ENCODE measurements around the gene HK1.

HK1 gene

GRCh38 chr10:69377191-69377590, 98.9 kb downstream of the HK1 start:
- no peak for DNase-seq (ENCODE audit: low spot score)

- DNase-seq (ENCODE audit: low spot score): no peak
These were observed 99.6 kb downstream of the HK1 start for GRCh38 chr10:69377933-69378332.

- DNase-seq (ENCODE audit: low spot score): no peak
These were observed 101.5 kb downstream of the HK1 start for GRCh38 chr10:69379800-69380199.

DNA sequence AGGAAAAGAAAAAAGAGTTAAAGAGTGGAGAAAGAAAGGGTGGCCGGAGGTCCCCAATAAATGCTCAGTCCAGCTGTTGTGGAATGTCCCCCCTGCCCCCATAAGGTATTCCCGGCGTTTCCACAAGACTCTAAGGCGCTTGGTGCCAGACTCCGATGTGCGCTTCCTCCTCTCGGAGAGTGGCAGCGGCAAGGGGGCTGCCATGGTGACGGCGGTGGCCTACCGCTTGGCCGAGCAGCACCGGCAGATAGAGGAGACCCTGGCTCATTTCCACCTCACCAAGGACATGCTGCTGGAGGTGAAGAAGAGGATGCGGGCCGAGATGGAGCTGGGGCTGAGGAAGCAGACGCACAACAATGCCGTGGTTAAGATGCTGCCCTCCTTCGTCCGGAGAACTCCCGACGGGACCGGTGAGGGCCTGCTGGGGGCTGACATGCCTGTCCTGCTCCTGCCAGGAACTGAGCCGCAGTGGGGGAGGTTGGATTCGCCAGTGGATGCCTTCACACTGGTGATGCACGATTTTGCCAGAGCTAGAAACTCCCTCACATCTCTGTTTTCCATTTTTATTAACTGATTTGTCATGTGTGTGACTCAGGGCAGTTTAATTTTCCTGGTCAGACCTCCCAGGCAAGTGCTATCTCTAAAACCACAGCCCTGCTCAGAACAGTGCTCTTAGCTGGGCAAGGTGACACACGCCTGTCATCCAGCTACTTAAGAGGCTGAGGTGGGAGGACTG, 104.3 kb downstream of the HK1 start:
- peak; percentile 91 for DNase-seq (ENCODE audit: low spot score)

DNA sequence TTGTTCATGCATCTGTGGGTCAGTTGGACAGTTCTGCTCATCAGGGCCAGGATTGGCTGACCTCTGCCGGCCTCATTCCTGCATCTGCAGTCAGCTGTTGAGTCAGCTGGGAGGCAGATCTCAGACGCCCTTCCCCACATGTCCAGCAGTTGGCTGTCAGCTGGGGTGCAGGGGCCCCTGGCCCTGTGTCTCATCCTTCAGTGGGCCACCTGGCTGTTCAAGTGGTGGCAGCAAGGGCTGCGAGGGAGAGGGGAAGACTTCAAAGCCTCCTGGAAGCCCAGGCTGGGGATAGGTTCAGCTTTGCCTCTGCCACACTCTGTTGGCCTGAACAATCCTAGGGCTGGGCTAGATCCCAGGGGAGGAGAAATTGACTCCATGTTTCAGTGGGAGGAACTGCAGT, 105.3 kb downstream of the HK1 start:
- peak; percentile 90 for DNase-seq (ENCODE audit: low spot score)

GRCh38 chr10:69384320-69384719, 106.0 kb downstream of the HK1 start:
- DNase-seq (ENCODE audit: low spot score): no peak

- DNase-seq (ENCODE audit: low spot score): no peak
These were observed 107.4 kb downstream of the HK1 start for GRCh38 chr10:69385454-69386350.

- DNase-seq (ENCODE audit: low spot score): no peak
These were observed 109.2 kb downstream of the HK1 start for GRCh38 chr10:69387500-69387899.

DNA sequence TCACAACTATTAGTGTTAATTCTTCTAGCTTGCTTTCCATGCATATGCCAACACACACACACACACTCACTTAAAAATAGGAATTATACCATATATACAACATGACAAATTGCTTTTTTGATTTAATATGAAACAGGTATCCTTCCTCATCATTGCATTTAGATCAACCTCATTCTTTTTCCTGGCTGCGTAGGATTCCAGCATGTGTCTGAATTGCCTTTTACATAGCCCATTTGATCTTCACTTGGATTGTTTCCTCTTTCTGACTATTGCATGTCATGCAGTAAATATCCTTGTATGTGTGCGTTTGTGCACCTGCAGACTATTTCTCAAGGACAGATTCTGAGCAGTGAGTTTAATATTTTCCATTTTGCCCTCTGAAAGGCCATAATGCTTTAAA, 110.2 kb downstream of the HK1 start:
- DNase-seq (ENCODE audit: low spot score): no peak

- DNase-seq (ENCODE audit: low spot score): peak; percentile 46
These were observed 111.7 kb downstream of the HK1 start for GRCh38 chr10:69389827-69390490.

DNA sequence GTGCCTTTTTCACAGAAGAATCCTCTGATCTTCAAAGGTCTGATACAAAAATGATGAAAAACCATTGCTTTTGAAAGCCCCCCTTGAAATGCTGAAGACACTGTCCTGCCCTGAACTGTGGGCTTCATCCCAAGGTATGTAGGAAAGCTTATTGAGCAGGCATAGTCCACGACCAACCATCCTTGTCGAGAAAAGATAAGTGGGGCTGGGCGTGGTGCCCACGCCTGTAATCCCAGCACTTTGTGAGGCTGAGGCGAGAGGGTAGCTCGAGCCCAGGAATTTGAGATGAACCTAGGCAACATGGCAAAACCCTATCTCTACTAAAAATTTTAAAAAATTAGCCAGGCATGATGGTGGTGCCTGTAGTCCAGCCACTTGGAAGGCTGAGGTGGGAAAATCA, 112.9 kb downstream of the HK1 start:
- no peak for DNase-seq (ENCODE audit: low spot score)

DNA sequence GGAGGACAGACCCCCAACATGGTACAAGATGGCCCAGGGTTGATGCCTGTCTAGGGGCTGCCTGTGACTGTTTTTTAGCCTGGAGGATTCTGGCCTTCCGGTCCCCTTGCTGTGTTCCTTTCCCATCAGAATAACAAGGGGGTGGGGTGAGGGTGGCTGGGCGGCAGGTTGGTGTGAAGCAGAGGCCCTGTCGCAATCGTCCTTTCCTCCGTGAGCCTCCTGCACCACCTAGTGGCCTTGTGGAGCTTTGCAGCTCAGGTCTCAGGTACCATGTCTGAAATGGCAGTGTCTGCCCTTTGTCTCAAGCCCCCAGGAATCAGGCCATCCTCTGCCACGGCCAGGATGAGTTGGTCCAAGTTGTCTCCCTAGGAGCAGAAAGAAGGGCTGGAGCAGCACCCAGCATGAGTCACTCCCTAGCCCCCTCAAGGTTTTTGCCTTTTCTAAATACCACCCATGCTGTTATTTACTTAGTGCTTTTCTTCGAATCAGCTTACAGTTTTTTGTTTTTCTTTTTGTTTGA, 114.2 kb downstream of the HK1 start:
- peak; percentile 89 for DNase-seq (ENCODE audit: low spot score)

DNA sequence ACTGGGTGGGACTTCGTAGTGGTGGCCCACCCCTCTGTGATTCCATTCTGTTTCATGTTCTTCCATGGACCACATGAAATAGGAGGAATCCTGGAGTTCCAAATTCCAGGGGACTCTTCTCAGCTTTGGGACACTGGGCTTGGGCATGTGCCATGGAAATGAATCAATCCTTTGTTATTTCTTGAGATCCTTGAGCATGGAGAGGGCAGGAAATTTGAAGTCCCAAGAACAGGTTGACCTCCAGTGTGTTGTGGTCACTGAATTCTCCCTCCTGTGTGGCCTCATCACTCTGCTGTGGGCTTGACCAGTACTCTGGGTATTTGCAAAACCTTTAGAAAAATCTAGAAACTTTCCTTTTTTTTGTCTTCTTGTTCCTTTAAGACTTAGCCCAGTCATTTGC, 115.7 kb downstream of the HK1 start:
- no peak for DNase-seq (ENCODE audit: low spot score)

GRCh38 chr10:69397972-69398371, 119.7 kb downstream of the HK1 start:
- DNase-seq (ENCODE audit: low spot score): no peak

- DNase-seq (ENCODE audit: low spot score): no peak
These were observed 120.2 kb downstream of the HK1 start for GRCh38 chr10:69398466-69398865.

GRCh38 chr10:69400936-69401335, 122.6 kb downstream of the HK1 start:
- DNase-seq (ENCODE audit: low spot score): no peak

DNA sequence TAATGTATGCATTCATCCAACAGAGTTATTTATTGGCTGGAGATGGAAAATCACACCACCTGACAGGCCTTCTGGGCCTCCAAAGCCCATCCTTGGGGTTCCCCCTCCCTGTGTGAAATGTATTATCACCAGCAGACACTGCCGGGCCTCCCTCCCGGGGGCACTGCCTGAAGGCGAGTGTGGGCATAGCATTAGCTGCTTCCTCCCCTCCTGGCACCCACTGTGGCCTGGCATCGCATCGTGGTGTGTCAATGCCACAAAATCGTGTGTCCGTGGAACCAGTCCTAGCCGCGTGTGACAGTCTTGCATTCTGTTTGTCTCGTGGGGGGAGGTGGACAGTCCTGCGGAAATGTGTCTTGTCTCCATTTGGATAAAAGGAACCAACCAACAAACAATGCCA, 123.1 kb downstream of the HK1 start:
- DNase-seq (ENCODE audit: low spot score): no peak

GRCh38 chr10:69402386-69402785, 124.1 kb downstream of the HK1 start:
- no peak for DNase-seq (ENCODE audit: low spot score)

DNA sequence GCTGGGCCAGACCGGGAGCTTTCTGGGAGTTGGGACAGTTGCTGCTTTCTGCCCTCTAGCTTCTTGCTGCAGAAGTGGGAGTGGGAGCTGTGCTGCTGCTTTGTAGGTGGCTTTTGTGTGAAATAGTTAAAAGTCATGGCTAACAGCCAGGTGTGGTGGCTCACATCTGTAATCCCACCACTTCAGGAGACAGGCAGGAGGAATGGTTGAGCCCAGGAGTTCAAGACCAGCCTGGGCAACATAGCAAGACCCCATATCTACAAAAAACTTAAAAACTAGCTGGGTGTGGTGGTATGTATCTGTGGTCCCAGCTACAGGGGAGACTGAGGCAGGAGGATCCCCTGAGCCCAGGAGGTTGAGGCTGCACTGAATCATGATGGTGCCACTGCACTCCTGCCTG, 124.8 kb downstream of the HK1 start:
- no peak for DNase-seq (ENCODE audit: low spot score)

- peak; percentile 25 for DNase-seq (ENCODE audit: low spot score)
These were observed 125.2 kb downstream of the HK1 start for GRCh38 chr10:69403519-69403918.

DNA sequence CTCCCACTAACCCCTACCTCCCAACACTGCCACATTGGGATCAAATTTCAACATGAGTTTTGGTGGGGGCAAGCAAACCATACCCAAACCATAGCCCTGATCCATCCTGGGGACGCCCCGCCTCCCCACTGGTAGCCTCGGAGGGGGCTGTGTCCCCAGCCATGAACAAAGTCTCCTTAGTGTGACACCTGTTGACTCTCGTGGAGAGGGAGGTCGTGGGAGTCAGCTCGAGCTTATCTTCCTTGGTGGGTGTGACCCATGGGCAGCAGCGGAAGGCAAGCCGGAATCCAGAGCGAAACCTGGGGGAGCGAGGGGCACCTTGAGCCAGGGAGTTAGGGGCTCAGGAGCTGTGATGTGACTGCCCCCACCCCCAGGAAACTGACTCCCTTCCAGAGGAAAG, 126.5 kb downstream of the HK1 start:
- DNase-seq (ENCODE audit: low spot score): no peak

DNA sequence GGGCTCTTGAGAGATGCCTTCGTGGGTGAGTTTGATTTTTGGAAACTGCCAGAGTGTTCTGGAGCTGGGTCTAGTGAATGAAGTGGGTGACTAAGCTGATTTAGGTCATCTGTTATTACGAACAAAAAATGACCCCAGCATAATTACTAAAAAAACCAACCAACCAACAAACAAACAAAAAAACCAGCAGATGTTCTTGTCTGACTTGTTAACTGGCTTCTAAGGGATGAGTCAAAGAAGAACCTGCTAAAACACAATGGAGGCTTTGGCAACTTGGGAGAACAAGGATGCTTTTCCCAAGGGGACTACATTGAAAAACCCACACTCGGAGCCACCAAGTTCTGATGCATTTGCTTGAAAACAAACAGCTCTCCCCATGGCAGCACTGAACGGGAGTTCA, 126.9 kb downstream of the HK1 start:
- no peak for DNase-seq (ENCODE audit: low spot score)

Data from AG08395 (cell line).